ENCODE results near the gene MSH5. TPM values are rescaled to one million over a fixed set of nuclear protein-coding genes. Genes with fewer than 3 reads are reported as not detected.

MSH5 gene
- total and polyA plus RNA-seq, 9 of the 15 experiments (the other 6 are each of a cell fraction or from before 2014, with no cell fraction given), result 12.5 to 104 (median 46.6) TPM

DNA sequence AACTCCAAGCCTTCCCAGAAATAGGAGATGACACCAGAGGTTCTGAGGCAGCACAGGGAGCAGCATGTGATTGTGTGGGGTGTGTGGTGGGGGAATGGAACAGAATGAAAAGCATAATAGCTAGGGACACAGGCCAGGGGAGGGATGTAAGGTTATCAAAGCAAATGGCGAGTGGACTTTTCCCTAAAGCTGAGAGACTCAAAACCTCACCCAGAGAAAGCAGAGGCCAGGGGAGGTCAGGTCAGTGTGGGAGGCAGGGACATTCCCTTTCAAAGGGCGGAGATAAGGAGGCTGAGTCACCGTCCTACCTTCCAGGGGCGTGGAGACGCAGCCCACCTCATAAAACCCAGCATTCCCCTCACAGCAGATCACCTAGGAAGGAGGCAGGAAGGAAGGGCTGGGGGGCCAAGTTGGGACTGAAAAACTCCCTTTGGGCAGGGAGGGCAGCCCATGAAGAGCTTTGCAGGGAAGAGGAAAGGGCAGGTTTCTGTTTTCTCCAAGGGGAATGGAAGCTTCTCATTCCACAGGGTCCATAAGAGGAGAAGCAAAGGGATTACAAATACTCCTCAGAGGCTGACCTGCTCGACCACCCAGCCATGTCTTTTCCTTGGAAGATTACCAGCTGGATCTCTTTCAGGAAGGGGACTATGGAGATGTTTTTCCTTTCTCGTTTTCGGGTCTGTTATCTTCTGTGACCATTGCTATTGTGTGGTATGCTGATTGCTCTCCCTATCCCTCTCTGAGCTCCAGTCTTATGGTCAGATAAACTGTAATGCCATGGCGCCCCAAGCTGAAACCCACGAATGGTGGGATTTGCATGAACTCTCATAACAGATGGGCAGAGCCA lies 49.4 kb upstream of the MSH5 start (continued):
- 0 out of 2 replicates have a peak, but pooled peaks have one; percentile 89 for TF ChIP-seq ARID3B (CRISPR knock-in tag; IDR thresholded peaks at IDR 0.05; ENCODE audit: borderline replicate concordance)
- peak; percentile 100 for TF ChIP-seq DPF2 (IDR thresholded peaks at IDR 0.05)
- peak; percentile 38; the same call in 1 of the 2 replicates for TF ChIP-seq NFATC3 (IDR thresholded peaks at IDR 0.05)
- no peak for TF ChIP-seq CBX1 (IDR thresholded peaks at IDR 0.05; ENCODE audit: low read depth)
- TF ChIP-seq, protein P1, sequence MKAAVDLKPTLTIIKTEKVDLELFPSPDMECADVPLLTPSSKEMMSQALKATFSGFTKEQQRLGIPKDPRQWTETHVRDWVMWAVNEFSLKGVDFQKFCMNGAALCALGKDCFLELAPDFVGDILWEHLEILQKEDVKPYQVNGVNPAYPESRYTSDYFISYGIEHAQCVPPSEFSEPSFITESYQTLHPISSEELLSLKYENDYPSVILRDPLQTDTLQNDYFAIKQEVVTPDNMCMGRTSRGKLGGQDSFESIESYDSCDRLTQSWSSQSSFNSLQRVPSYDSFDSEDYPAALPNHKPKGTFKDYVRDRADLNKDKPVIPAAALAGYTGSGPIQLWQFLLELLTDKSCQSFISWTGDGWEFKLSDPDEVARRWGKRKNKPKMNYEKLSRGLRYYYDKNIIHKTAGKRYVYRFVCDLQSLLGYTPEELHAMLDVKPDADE (conservative IDR thresholded peaks at IDR 0.05; ENCODE audit: control insufficient read depth, low read depth, low read length), result no peak
- TF ChIP-seq ARID1B (IDR thresholded peaks at IDR 0.05), result peak; percentile 98
- TF ChIP-seq NFIC (IDR thresholded peaks at IDR 0.05), result peak; percentile 70
- TF ChIP-seq NFRKB (IDR thresholded peaks at IDR 0.05; ENCODE audit: low read depth), result peak; percentile 72
- no peak for TF ChIP-seq RBFOX2 (IDR thresholded peaks at IDR 0.05; ENCODE audit: low read depth, low read length)
- TF ChIP-seq POLR2AphosphoS5 (IDR thresholded peaks at IDR 0.05; ENCODE audit: control insufficient read depth, insufficient read depth, low read depth, low read length), result peak; percentile 79; the same call in 1 of the 2 replicates
- TF ChIP-seq ZNF830 (CRISPR knock-in tag; IDR thresholded peaks at IDR 0.05), result peak; percentile 88; the same call in 1 of the 2 replicates
- TF ChIP-seq ZBTB43 (CRISPR knock-in tag; IDR thresholded peaks at IDR 0.05), result peak; percentile 81; the same call in 1 of the 2 replicates
- peak; percentile 33; the same call in 1 of the 2 replicates for TF ChIP-seq ZC3H4 (CRISPR knock-in tag; IDR thresholded peaks at IDR 0.05; ENCODE audit: borderline replicate concordance)
- peak; percentile 100 for TF ChIP-seq SMARCB1 (IDR thresholded peaks at IDR 0.05; ENCODE audit: insufficient read length, low read depth)
- TF ChIP-seq TAL1 (IDR thresholded peaks at IDR 0.05), result peak; percentile 91
- 0 out of 2 replicates have a peak, but pooled peaks have one; percentile 26 for TF ChIP-seq HEY1 (CRISPR knock-in tag; IDR thresholded peaks at IDR 0.05; ENCODE audit: borderline replicate concordance)
- TF ChIP-seq MLLT1 (IDR thresholded peaks at IDR 0.05), result peak; percentile 12 to 79; a peak in 2 of 4 replicates
- TF ChIP-seq SMARCA5 (IDR thresholded peaks at IDR 0.05), result peak; percentile 97
- TF ChIP-seq EP400 (IDR thresholded peaks at IDR 0.05), result peak; percentile 78
